ENCODE data around the gene RXFP4. TPM values are rescaled to one million over a fixed set of nuclear protein-coding genes. Genes with fewer than 3 reads are reported as not detected.
A peak's percentile ranks its signal among the peaks of the same experiment; 100 is the strongest.

Gene RXFP4
- total RNA-seq, 1 experiment from 2014 or later = not detected

GRCh38 chr1:155941845-155942531 lies 550 bp downstream of the RXFP4 start:
- Mint-ChIP-seq H3K36me3 (ENCODE audit: insufficient read depth, unreplicated experiment) (peaks cover 47% of the 10 kb centered on the region), H3K9me3 (ENCODE audit: unreplicated experiment) (no peaks in the 10 kb centered on the region), H3K4me3 (ENCODE audit: unreplicated experiment) (no peak overlapping the region), H3K4me1 (ENCODE audit: low read depth, unreplicated experiment) (peaks cover 19% of the 10 kb centered on the region), H3K27ac (ENCODE audit: unreplicated experiment) (no peak overlapping the region), H3K27me3 (ENCODE audit: insufficient read depth, unreplicated experiment) (no peaks in the 10 kb centered on the region)
- H3K4me1 ChIP-seq = peaks cover 18% of the 10 kb centered on the region
- POLR2A ChIA-PET = no interaction called here
- BruUV-seq (replicated peaks) = no TSS peak
- no peak for DNase-seq
- intact Hi-C loops (cut with micrococcal nuclease; ENCODE audit: unreplicated experiment) = no loop called here
- no peaks in the 10 kb centered on the region for H3K9me3 ChIP-seq
- H3K36me3 ChIP-seq (ENCODE audit: control insufficient read depth, insufficient read depth, low read length) = no peaks in the 10 kb centered on the region
- no peak overlapping the region for H3K4me3 ChIP-seq (ENCODE audit: low read depth, low read length)
- H3K27me3 ChIP-seq (replicated peaks; ENCODE audit: control insufficient read depth, insufficient read depth, low read length) = no peaks in the 10 kb centered on the region
- TF ChIP-seq CTCF (IDR thresholded peaks at IDR 0.05; ENCODE audit: insufficient read depth in 1 of 2, low read depth in 1 of 2, low read length in 1 of 2, severe bottlenecking in 1 of 2, unreplicated experiment in 1 of 2) = no peak
- CTCF ChIA-PET = interaction anchor here (1.0 kb wide), 1 partner anchor 150 kb away, joined by 5 read pairs; no protein-coding TSS in a partner anchor

- H3K9me3 Mint-ChIP-seq (ENCODE audit: unreplicated experiment) = no peaks in the 10 kb centered on the region
- BruUV-seq (replicated peaks) = no TSS peak
- peak overlapping the region; percentile 29 for H3K27ac Mint-ChIP-seq (ENCODE audit: unreplicated experiment)
- Histone ChIP-seq H3K9me3 (no peaks in the 10 kb centered on the region), H3K4me3 (ENCODE audit: low read depth, low read length) (no peak overlapping the region), H3K36me3 (ENCODE audit: control insufficient read depth, insufficient read depth, low read length) (no peaks in the 10 kb centered on the region; the same call in 1 of the 2 replicates), H3K4me1 (peaks cover 18% of the 10 kb centered on the region), H3K27me3 (replicated peaks; ENCODE audit: control insufficient read depth, insufficient read depth, low read length) (no peaks in the 10 kb centered on the region)
- no peaks in the 10 kb centered on the region for H3K27me3 Mint-ChIP-seq (ENCODE audit: insufficient read depth, unreplicated experiment)
- intact Hi-C loops (cut with micrococcal nuclease; ENCODE audit: unreplicated experiment) = no loop called here
- ChIA-PET POLR2A (interaction anchor here (0.7 kb wide), 1 partner anchor 11 kb away, joined by 3 read pairs; no protein-coding TSS in a partner anchor), CTCF (interaction anchor here (1.0 kb wide), 1 partner anchor 41 kb away, joined by 3 read pairs; no protein-coding TSS in a partner anchor)
- no peak for DNase-seq
- peaks cover 19% of the 10 kb centered on the region for H3K4me1 Mint-ChIP-seq (ENCODE audit: low read depth, unreplicated experiment)
- no peak for TF ChIP-seq CTCF (IDR thresholded peaks at IDR 0.05; ENCODE audit: insufficient read depth in 1 of 2, low read depth in 1 of 2, low read length in 1 of 2, severe bottlenecking in 1 of 2, unreplicated experiment in 1 of 2)
- peaks cover 53% of the 10 kb centered on the region for H3K36me3 Mint-ChIP-seq (ENCODE audit: insufficient read depth, unreplicated experiment)
- H3K4me3 Mint-ChIP-seq (ENCODE audit: unreplicated experiment) = no peak overlapping the region
Observed at GRCh38 chr1:155942578-155943141, 1.2 kb downstream of the RXFP4 start.

- Histone ChIP-seq H3K36me3 (ENCODE audit: control insufficient read depth, insufficient read depth, low read length) (no peaks in the 10 kb centered on the region; the same call in 1 of the 2 replicates), H3K27me3 (replicated peaks; ENCODE audit: control insufficient read depth, insufficient read depth, low read length) (no peaks in the 10 kb centered on the region), H3K4me3 (ENCODE audit: low read depth, low read length) (no peak overlapping the region), H3K9me3 (no peaks in the 10 kb centered on the region), H3K4me1 (peaks cover 18% of the 10 kb centered on the region)
- intact Hi-C loops (cut with micrococcal nuclease; ENCODE audit: unreplicated experiment) = no loop called here
- no TSS peak for BruUV-seq (replicated peaks)
- peaks cover 19% of the 10 kb centered on the region for H3K4me1 Mint-ChIP-seq (ENCODE audit: low read depth, unreplicated experiment)
- no peak overlapping the region for H3K4me3 Mint-ChIP-seq (ENCODE audit: unreplicated experiment)
- ChIA-PET CTCF (interaction anchor here (0.6 to 1.3 kb wide), 4 partner anchors 34 to 51 kb away, joined by 3 to 6 read pairs (median 3); no protein-coding TSS in a partner anchor), POLR2A (interaction anchor here (1.2 kb wide), 1 partner anchor 10 kb away, joined by 3 read pairs; the partner anchor contains the start of gene KHDC4)
- DNase-seq = no peak
- no peak for TF ChIP-seq CTCF (IDR thresholded peaks at IDR 0.05; ENCODE audit: insufficient read depth in 1 of 2, low read depth in 1 of 2, low read length in 1 of 2, severe bottlenecking in 1 of 2, unreplicated experiment in 1 of 2)
- H3K36me3 Mint-ChIP-seq (ENCODE audit: insufficient read depth, unreplicated experiment) = peaks cover 71% of the 10 kb centered on the region
- no peaks in the 10 kb centered on the region for H3K27me3 Mint-ChIP-seq (ENCODE audit: insufficient read depth, unreplicated experiment)
- no peaks in the 10 kb centered on the region for H3K9me3 Mint-ChIP-seq (ENCODE audit: unreplicated experiment)
- peak overlapping the region; percentile 65 for H3K27ac Mint-ChIP-seq (ENCODE audit: unreplicated experiment)
Observed at GRCh38 chr1:155944444-155944799, 3.0 kb downstream of the RXFP4 start.

Data from Caco-2 (cell line).